ENCODE data around the gene PARVB. TPM values are rescaled to one million over a fixed set of nuclear protein-coding genes. Genes with fewer than 3 reads are reported as not detected.

The PARVB gene
- total RNA-seq, 1 donor from 2014 or later = 128 TPM

DNA sequence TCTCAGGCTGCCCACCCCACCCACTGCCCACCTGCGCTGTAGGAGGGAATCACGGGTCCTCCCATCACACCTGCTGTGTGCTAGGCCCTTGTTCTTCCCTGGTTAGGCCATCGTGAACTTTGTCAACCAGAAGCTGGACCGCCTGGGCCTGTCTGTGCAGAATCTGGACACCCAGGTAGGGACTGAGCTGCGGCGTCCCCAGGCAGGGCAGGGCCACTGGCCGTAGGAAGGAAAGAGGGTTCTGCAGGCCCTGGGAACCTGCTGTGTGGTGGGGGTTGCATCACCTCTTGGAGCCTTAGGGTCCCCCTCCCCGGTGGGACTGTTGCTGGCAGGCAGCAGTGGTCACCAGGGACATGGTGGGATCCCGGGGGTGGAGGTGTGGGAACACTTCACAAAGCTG is 172.1 kb downstream of the PARVB start:
- DNase-seq (ENCODE audit: low read depth, low spot score) = no peak

DNA sequence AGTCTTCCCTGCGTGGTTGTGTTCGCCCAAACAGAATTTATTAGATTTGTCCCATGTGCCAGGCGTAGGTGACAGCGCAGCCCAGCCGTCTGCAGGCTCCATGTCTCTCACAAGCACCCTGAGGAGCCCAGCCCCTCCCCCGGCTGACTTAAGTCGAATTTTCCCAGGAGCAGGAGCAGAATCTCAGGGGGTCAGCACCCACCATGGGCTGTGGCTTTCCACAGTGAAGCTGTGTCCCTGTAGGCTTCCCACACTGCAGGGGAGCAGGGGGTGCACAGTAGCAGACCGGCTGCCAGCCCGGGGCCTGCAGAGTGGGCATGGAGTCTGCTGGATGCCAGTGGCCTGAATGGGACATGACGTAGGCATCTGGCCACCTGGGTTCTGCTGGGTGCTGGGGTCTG is 172.6 kb downstream of the PARVB start:
- no peak for DNase-seq (ENCODE audit: low read depth, low spot score)

DNA sequence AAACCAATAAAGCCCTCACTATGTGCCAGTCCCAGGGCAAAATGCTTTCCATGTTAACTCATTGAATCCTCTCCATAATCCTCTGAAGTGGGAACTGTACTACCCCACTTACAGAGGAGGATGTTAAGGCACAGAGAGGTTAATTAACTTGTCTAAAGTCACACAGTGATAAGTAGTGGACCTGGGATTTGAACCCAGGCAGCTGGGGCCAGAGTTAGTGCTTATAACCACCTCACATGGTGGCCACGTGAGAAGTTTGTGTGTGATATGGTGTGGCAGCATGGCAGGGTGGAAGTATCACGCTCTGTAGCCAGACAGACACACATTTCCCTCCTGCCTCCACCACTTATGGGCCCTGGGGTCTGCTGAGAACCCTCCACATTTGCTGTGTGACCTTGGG is 173.2 kb downstream of the PARVB start:
- DNase-seq (ENCODE audit: low read depth, low spot score) = no peak

DNA sequence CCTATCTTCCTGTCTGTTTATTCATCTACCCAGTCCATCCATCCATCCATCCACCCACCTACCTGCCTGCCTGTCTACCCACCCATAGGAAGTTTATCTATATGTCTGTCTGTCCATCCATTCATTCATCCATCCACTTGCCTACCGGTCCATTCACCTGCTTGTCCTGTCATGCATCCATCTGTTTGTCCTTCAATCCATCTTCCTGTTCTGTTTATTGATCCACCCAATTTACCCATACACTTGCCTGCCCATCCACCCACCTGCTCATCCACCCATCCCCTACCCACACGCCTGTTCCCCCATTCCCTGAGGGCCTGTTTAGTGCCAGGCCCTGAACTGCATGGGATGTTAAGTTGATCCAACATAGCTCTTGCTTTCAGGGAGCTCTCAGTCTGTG is 175.1 kb downstream of the PARVB start:
- no peak for DNase-seq (ENCODE audit: low read depth, low spot score)

DNA sequence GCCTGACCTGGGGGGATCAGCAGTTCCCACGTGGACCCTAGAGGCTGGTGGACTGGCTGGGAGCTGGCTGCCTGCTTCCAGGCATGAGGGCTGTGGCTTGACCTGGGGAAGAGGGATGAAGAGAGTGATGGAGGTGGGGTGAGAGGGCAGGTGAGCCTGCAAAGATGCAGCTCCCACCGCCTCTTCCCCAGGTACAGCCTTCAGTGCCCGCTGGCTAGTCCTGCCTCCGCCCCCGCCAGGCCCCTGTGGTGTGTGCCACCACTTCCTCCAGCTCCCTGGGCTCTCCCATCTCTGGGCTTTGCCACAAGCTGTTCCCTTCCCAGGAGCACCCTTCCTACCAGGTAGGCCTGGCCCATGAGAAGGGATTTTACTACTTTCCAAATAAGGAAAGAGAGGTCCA is 175.8 kb downstream of the PARVB start:
- no peak for DNase-seq (ENCODE audit: low read depth, low spot score)

DNA sequence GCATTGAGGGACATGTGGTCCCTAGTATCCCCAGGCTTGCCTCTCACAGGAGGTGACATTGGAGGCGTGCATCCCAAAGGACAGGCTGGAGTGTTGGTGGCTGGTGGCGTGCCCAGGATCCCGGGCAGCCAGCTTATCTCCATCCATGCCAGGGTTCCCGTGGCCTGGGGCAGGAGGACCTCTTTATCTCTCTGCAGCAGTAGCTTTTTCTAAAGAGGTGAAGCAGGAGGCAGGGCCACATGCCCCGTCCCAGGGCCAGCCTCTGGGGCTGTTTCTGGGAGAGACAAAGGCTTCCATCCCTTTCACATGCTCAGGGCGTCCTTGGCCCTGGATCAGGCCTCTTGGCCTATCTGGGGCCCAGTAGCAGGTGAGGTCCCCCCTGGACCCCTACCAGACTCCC is 176.3 kb downstream of the PARVB start:
- no peak for DNase-seq (ENCODE audit: low read depth, low spot score)

DNA sequence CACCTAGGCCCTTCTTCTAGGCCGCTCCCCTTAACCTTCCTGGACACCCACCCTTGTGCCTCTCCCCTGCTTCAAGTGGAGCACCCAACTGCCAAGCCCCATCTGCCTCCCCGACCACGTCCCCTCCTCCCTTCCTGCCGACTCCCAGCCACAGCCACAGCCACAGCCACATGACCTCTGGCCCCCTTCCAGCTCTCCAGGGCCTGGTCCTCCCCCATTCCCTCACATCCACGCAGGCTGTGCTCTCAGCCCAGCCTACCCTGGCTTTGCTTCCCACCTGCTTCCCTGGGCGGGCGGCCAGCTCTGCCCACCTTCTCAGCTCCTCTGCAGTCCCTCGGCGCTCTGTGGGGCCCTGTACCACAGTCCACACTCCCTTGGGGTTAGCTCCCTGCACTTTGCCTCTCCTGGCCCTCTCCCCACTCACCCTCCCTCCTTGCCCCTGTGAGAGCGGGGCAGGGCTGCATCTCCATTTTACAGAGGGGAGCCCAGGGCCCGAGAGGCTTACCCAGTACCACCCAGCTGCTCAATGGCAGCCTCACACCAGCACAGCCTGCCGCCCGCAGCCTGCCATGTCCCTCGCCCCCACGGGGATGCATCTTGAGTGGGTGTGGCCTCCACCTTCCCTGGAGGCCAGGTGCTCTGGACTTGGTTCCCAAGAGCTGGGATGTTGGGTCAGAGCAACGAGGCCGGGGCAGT is 176.9 kb downstream of the PARVB start:
- no peak for DNase-seq (ENCODE audit: low read depth, low spot score)

DNA sequence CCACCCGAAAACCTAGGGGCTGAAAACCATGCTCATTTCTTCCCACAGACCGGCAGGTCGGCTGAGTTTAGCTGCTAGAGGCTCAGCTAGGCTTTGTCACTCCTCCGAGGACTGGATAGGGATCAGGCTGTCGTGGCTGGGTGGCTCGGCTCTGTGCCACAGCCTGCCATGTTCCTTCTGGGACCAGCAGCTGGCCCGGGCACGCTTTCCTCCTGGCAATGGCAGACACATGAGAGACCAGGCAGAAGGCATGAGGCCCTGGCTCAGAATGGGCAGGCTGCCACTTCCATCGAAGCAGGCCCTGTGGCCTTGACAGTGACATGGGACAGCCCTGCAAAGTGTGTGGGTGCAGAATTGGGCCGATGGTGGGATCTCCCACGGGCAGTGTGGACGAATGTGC is 177.6 kb downstream of the PARVB start:
- no peak for DNase-seq (ENCODE audit: low read depth, low spot score)

DNA sequence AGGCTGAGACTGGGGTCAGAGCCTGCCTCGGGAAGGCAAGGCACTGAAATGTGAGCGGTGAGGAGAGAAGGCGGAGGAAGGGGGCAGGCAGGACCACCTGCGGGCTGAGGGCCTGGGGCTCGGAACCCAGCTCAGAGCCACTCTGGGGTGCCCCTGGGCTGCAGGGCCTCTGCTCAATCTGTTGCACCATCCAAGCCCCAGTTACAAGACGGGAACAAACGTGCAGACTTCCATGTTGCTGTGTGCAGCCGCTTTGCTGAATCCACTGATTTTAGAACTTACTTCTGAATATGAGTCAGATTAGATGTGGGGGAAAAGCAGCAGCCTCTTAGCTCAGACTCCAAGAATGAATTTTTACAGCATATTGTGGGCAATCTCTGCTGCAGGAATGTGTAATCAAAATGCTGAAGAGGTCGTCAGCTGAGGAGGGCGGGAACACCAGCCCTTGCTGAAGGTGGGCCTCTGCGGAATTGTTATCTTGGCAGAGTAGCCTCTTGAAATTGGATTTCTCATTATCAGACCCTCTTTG is 178.2 kb downstream of the PARVB start:
- no peak for DNase-seq (ENCODE audit: low read depth, low spot score)

DNA sequence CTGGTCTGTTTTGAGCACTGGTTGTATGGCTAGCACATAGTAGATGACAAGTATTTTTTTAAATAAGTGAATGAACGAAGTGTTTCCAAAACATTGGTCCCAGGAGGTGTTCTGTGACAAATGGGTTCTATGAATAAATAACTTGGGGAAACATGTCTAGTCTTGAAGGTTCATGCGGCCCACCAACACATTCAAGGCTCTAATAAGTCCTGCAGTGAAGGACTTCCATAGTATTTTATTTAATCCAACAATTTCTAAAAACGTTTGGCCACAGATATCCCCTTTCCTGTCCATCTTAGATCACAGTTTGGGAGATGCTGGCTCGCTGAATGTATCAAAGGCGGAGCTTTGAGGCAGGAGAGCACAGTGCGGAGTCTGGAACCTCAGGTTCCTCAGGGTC is 179.1 kb downstream of the PARVB start:
- DNase-seq (ENCODE audit: low read depth, low spot score) = no peak

DNA sequence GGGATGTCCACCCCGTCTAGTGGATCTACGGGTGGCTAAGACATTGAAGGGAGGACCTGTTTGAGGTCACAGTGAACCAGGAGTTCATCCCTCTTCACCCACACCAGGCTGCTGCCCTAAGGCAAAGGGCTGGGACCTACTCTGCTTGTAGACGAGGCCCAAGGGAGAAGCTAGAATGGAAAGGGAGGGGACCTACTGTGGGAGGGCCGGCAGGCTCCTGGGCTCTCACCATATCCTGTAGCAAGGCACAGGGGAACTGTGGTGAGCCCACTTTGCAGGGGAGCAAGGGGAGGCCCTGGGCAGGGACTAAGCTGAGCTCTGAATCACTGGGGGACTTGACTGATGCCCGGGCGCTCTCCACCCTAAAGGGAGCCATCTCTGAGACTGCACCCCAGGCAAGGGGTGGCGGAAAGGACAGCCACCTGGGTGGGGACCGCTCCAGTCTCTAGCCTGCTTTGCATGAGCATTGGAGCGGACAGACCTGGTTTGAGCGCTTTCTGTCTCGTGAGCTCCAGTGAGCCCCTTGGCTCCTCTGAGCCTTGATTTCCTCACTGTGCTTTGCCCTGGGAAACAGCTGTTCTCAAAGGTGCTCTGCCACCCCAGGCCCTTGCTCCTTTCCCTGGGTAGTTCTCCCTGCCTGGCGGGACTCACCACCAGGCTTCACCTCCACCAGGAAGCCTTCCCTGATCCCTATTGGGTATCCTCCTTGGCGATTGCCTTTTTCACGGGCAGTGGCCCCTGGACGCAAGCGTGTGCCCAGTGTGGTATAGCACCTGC is 180.8 kb downstream of the PARVB start:
- DNase-seq (ENCODE audit: low read depth, low spot score) = no peak

DNA sequence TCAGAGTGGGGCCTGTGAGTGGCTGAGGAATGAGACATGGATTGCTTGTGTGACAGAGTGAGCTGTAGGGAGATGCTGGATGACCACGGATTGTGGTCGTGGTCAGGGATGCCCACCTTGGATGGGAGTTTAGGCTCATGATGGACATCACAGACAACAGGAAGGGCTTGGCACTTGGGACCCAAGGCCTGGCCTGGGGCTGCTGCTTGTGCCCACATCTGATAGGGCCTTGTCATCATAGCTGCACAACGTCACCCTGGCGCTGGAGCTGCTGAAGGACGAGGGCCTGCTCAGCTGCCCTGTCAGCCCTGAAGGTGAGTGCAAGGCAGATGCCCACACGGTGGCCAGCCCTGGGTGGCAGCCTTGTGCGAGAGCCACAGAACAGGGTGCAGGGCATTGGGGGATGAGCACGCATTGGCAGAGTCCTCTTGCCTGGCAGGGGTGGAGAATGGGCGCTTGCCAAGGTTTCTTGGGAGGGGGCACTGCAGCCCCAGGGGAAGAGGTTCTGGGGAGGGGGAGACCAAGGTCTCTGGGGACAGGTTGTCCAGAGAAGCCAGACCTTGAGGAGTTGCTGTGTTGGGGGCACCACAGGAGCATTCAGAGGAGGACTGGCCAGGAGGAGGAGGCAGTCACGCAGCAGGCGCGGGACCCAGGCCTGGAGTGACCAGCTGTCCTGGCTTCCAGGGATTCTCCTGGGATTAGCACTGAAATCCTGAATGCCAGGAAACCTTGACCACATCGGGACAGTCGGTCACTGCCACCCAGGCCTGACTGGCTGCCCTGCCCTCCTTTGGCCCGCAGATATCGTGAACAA is 181.6 kb downstream of the PARVB start:
- no peak for DNase-seq (ENCODE audit: low read depth, low spot score)

DNA sequence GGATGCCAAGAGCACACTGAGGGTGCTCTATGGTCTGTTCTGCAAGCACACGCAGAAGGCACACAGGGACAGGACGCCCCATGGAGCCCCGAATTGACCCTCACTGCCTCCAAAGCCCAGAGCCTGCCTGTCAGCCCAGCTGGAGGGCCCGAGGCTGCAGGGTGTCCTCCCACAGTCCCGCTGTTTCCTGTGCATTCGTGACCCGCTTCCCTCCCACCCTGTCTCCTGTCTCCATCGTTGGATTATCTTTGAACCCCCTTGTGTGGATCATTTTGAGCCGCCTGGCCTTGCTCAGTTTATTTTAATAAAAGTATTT is 182.2 kb downstream of the PARVB start:
- DNase-seq (ENCODE audit: low read depth, low spot score) = no peak

DNA sequence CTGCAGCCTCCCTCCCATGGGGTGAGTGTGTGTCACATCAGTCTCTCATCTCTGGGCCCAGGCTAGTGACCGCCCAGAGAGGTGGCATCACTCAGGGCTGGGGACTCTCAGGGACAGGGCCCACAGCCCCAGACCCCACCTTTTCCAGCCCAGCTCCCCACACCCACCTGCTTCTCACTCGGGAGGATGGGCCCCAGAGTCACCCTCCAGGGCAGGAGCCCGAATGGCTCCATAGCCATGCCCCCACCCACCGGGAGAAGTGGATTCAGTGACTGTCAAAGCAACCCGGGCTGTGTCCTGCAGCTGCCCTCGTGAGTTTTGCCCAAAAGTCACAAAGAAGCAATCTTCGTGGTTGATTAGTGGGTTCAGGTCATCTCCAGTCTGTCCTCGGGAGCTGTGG is 182.6 kb downstream of the PARVB start:
- DNase-seq (ENCODE audit: low read depth, low spot score) = no peak

DNA sequence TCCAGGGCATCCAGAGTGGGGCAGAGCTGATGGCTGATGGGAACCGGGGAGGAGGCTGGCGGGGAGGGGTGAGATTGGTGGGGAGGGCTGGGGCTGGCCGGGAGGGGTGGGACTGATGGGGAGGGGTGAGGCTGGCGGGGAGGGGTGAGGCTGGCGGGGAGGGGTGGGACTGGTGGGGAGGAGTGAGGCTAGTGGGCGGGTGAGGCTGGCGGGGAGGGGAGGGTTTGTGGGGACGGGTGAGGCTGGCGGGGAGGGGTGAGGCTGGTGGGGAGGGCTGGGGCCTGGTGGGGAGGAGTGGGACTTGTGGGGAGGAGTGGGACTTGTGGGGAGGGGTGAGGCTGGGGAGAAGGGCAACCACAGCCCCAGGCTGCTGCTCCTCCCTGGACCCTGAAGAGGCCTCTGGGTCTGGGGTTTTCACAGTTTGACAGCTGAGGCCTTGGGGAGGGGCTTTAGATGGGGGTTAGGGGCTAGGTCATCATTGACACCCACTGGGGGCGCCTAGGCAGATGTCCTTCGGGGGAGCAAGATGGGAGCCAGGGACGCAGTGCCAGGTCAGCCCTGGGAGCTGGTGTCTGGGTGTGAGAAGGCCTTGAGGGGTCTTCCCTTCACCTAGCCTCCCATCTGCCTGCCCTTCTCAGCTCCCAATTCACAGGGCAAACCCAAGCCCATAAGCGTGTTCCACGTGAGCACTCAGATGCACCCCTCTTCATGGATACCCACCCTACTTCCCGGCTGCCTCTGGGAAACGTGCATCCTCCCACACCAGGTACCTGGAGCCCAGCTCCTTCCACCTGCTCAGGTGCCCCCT is 183.3 kb downstream of the PARVB start:
- DNase-seq (ENCODE audit: low read depth, low spot score) = no peak

DNA sequence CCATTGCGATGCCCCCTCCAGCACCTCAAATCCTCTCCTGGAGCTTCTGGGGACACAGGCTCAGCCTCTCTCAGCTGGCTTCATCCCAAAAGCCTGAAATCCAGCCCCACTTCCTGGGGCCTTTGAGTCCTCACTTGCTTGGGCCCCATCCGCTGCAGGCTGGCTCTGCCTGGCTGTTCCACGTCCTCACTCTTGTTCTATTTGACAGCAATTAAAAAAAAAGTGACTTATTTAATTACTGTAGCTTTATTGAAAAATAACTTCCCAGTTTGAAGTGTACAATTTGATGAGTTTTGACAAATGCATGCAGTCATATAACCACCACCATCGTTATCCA is 183.8 kb downstream of the PARVB start:
- no peak for DNase-seq (ENCODE audit: low read depth, low spot score)

DNA sequence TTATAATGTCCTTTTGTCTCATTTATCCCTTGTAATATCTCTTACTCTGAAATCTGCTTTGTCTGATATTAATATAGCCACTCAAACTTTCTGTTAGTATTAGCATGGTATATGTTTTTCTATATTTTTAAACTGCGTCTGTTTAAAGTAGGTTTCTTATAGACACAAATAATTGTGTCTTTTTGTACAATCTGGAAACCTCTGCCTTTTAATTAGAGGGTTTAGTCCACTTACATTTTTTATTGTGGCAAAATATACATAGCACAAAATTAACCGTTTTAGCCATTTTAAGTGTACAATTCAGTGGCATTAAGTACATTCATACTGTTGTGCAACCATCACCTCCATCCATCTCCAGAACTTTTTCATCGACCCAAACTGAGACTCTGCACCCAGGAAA is 185.2 kb downstream of the PARVB start:
- DNase-seq (ENCODE audit: low read depth, low spot score) = no peak

DNA sequence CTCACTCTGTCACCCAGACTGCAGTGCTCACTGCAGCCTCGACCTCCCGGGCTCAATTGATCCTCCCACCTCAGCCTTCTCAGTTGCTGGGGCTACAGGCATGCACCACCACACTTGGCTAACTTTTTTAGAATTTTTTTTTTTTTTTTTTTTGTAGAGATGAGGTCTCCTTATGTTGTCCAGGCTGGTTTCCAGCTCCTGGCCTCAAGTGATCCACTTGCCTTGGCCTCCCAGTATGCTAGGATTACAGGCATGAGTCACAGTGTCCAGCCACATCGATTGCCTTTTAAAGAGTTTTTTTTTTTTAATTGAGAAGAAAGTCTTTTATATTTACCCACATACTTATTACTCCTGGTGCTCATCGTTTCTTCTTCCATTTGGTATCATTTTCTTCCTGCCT is 186.6 kb downstream of the PARVB start:
- no peak for DNase-seq (ENCODE audit: low read depth, low spot score)

DNA sequence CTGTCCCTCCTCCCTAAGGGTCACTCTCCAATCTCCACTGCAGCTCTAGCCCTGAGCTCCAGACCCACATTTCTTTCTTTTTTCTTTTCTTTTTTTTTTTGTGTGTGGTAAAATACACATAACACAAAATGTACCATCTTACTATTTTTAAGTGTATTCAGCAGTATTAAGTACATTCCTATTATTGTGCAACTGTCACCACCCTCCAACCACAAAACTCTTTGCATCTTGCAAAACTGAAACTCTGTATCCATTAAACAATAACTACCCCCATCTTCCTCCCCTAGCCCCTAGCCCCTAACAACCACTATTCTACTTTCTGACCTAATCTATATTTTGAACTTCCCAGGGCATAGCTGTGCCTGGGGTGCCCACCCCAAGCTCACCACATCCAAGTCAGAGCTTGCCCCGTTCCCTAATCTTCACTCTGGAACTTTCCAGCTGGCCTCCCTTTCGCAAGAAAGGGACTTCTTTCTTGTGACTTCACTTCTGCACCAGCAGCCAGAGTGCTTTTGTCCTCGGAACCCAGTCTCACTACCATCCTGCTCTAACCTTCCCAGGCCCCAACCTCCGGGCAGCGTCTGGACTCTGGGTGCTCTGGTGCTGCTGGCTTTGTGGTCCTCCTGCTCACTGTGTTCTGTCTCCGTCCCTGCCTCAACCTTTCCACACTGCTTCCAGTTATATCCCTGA is 187.3 kb downstream of the PARVB start:
- DNase-seq (ENCODE audit: low read depth, low spot score) = no peak

DNA sequence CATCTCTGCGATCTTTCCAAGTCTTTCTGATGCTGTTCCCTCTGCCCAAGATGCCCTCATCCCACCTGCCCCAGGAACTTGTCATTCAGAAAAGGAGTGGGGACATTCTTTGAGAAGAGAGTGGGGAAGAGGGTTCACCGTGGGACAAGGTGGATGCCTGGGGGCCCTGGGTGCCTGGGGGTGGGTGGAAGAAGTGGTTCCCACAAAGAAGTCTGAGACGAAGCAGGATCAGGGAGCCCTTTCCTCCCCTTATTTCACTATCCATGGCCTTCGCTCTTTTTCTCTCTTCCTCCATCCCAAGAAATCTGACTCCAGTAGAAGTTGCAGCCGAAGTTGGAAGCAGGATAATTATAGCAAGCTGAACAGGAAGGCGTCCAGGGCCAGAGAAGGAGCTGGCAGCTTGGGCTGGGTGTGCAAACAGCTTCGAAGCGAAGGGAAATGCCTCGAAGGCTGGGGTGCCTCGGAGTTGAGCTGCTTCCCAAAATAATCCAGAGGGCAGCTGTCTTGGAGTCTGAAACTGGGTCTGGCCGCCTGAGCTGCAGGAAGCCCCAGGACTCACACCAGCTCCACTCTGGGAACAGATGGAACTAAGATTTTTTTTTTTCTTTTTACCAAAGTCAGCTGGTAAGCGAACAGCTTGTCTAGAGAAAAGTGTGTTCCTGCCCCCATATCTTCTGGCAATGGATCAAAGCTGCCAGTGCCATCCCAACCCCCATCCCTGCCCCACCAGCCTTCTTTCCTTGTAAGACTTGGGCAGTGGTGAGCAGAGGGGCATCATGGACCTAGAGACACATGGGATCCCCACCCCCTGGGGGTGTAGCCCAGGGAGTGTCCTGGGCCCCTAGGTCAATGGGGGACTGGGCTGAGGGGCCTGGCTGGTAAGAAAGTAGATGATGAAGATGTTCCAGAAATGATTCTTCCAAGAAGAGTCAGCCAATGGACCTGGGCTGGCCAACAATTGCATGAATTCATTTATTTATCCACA is 188.1 kb downstream of the PARVB start:
- DNase-seq (ENCODE audit: low read depth, low spot score) = no peak
